HT-29 (cell line): Measurements from ENCODE around the gene CASP1. TPM values are rescaled to one million over a fixed set of nuclear protein-coding genes. Genes with fewer than 3 reads are reported as not detected.
"Not testable (repeated sequence)": the region's sequence is repeated elsewhere in the genome, so short reads cannot be mapped to it uniquely, and the experiment has no call there.

Source experiments
- DNase-seq: peaks from one replicate; pipeline ENCODE4 v3.0.0-alpha.2; 2015; ENCODE audit warnings: low spot score
- total RNA-seq: library from RNA; depleted of rRNA; stranded (reverse); fragments of >200 nt; shearing (Covaris generic); gene quantifications from 2 replicates; pipeline ENCODE4 v1.2.3, GENCODE V29; 2014

The CASP1 gene
- total RNA-seq, 1 experiment from 2014 or later: not detected

DNA sequence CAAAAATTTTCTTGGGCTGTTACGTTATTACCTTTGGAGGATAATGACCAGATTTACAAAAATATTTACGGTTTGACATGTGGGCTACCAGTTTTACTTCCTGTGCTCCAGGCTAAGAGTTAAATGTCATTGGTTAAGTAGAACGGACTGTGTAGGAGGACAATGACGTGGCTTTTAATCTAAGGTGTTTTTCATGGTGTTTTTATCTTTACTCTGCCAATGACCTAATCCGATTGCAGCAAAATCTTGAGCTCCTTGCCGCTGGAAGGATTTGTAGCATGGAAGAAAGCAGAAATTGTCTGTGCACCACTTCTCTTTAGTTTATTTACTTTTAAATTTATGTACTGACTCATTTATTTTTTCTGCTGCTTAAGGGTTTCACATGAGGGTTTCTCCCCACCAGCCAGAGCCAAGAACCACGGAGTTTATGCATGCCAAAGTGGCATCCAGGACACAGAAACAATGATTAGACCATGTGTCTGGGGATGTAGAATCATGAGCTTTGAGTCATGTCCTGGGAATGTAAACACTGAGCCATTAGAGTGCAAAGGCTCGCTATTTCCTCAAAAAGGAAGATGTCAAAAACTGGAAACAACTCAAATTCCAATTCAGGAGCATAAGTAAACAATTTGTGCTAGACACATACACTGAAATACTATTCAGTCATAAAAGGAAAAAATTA, 12.1 kb upstream of the CASP1 start:
- DNase-seq: peak; percentile 64

DNA sequence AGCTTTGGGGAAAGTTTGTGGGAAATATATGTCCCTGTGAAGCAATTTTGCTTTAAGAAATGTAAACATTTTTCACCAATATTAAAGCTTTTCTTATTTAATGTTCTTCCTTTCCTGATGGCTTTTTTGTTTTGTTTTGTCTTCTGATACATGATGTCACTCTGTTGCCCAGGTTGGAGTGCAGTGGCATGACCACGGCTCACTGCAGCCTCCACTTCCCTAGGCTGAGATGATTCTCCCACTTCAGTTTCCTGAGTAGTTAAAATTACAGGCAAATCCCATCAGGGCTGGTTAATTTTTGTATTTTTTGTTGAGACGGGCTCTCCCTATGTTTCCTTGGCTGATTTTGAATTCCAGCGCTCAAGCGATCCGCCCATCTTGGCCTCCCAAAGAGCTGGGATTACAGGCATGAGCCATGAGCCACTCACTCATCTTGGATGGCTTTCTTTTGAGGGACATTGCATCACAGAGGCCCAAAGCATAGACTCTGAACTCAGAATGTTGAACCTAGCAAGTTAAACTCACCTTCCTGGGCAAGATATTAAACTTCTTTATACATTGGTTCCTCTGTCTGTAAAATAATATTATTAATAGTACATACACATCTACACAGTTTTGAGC, 10.8 kb upstream of the CASP1 start:
- DNase-seq: no peak

DNA sequence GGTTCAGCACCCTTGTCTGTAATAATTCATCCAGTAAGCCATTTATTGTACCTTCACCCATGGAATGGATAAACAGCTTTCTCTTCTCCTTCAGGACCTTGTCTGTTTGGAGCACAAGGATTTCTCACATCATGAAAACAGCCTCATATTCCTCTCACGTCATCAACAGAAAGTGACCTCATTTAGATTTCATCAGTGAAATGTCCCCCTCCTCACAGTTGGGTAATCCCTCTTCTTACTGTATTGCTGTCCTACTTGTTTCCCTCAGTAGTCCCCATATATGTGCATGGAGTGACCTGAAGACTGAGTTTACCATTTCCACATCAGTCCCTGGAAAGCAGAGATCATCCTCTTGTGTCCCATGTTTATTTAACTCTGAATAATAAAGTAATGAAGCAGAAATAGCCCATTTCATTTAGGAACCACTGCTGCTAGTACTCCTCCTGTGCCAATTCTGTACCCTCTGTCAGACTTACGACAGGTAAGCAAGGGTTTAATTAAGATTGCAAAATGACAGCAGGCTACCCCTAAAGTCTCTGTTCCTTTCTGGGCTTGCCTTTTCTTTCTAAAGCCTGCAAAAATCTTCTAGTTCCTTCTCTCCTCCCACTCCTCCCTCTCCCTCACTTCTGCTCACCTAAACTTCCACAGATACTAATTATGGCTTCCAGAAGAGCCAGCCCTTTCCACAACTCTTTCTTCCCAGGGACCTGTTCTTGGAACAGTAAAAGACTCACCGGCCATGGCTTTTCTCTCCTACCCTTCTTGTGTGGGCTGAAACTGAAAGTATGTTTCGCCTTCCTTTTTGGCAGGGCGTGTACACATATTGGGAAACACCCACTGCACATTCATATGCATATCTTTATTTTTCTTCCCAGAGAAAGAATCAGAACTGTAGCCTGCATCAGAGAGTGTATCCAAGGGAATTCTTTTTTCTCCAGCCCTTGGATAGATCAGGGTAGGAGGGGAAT, 9.9 kb upstream of the CASP1 start, which contains the start of gene CARD16:
Gene CARD16 (minus strand): TSS at position 779 of the 968 bp plus-strand sequence. CDS start 38 bp downstream, at position 741.
- not testable (repeated sequence) for DNase-seq

DNA sequence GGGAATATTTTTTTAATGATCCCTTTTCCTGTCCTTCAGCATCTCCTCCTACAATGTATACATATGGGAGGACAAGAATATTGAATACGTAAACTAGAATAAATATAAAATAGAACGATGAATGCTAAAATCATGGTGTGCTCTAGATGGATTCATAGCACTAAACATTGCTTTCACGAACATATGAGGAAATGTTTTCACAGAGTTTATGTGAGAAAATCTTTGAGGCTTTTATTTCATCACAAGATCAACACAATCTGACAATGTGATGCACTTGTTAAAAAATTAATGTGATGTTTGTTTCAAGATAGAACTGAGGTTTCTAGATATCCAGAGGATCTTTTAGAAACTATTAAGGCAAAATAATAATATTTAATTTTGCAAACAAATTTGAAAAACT, 7.2 kb upstream of the CASP1 start:
- no peak for DNase-seq

DNA sequence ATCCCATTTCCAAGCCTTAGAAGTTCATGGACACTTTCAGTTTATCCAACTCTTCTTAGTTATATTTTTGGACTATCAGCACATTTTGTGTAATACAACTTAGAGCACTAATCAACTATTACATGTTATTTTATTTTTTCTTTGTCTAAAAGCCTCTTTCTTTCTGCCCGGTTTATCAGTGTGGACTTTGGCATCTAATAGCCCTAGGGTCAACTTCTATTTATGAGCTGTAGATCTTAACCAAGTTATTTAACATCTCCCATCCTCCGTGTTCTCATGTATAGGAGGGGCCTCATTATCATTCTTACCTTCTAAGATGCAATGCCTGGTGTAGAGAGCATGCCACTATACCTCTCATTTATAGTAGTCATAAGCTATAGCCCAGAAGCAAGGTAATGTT, 5.8 kb upstream of the CASP1 start:
- no peak for DNase-seq

DNA sequence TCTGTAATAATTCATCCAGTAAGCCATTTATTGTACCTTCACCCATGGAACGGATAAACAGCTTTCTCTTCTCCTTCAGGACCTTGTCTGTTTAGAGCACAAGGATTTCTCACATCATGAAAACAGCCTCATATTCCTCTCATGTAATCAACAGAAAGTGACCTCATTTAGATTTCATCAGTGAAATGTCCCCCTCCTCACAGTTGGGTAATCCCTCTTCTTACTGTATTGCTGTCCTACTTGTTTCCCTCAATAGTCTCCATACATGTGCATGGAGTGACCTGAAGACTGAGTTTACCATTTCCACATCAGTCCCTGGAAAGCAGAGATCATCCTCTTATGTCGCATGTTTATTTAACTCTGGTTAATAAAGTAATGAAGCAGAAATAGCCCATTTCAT, 556 bp downstream of the CASP1 start:
- not testable (repeated sequence) for DNase-seq

DNA sequence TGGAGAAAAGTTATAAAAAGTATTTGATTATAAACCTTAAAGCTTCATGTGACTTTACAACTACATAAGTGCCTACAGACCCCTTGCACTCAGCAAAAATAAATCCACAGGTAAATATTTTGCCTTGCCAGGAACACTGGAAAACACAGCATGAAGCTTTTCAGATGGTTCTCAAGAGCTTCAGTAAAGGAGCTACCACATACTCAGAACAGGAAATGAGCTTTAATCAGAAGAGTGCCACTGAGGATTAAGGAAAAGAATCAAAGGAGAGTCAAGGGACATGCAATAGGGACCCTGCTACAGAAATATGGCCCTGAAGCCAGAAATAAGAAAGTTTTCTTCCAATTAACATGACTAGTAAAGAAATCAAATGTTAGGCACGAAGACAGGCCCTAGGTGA, 1.2 kb downstream of the CASP1 start:
- no peak for DNase-seq

DNA sequence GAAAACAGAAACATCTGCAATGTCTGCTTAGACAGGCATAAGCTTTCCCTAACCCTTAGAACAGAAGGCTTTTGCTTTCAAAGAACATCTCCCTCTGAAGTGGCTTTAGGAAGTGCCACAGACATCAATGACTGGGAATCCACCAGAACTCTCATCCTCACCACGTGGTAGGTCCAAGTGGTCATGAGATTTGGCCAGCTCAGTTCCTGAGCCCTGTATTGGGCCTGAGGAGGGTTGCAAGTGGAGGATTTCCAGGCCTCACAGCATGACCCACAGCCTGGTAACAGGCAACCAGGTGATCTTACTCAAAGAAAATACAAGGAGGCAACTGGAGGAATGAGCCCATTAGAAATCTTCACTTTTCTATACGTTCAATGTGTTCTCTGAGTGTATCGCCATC, 1.6 kb downstream of the CASP1 start:
- no peak for DNase-seq

DNA sequence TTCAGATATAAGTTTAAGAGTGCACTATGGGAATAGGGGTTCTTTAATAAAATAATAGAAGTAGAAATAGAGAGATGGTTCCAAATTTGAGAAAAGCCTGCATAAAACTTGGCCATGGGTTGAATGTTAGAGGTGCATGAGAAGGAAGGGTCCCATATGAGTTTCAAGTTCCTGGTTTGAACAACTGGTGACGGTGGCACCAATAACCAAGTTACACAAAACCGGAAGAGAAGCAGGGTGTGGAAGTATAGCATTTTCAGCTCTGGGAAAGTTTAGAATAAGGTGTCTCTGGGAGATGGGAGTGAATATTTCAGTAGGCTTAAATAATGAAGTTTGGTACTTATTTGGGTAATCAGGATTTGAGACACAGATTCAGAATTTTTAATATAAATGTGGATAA, 2.4 kb downstream of the CASP1 start:
- no peak for DNase-seq

DNA sequence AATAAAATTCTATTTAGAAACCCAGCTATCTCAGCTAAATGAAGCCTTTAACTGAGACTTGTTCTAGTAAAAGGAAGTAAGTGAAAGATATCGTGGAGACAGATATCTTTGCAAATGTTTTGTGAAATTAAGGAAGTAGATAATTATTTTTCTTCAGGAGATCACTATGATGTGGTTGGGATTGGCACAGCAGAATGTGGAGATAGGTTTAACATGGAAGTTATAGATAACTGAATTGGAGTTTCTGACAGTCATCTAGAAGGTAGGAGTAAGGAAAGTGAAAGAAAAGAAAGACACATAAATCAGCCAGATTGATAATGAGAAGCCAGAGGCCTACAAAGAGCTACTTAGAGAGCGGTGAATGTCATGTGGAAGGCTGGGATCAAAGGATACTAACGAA, 7.3 kb downstream of the CASP1 start:
- DNase-seq: peak; percentile 2

DNA sequence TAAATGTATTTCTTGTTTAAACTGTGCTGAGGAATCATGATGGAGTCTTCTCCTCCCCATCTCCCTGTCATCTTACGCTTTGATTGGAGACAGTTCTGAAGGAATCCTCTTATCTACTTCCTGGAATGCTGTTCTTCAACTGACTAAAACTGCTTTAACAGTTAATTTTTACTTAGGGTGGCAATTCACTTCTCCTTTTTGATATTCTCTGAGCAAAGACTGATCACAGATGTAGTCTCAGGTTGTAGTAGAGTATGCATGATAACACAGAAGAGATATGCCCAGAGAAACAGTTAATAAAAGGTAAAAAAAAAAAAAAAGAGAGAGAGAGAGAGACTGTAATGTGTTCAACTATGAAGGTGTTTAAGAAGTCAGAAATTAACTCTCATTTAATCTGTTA, 10.6 kb downstream of the CASP1 start:
- DNase-seq: no peak

DNA sequence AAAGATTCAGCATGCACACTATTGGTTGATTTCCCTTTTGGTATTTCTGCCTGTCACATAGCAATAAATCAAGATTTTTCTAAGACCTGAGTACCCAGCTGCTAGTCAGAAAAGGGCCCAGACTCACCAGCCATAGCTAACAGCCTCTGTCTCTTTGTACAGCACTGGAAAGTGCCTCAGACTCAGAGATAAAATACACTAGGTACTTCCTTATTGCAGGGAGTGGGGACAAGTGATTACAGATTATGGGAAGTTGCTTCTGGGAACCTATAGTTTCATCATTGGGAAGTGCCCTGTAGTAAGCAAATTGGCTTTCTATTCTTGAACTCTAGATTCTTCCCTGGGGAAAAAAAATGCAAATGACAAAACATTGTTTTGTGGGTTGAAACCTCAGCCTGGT, 11.9 kb downstream of the CASP1 start, which contains the start of gene CASP5:
Gene CASP5 (minus strand): TSS at position 166 of the 400 bp plus-strand sequence. CDS start 32 bp downstream, at position 134.
- no peak for DNase-seq

DNA sequence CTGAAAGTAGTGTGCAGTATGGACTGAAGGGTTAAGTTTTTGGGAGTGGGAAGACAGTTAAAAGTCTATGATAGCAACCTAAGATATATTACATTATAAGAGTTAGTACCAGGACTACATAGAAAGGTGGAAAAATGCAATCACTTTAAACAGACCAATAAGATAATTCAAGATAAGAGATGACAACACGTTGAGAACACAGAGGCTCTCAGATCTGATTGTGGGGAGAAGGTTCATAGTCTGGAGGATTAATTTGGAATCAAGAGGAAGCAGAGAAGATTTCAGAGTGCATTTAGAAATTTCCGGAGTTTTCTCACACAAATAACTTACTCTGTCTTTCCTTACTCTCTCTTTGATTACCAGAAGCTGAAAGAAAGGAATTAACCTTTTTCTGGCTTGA, 12.4 kb downstream of the CASP1 start:
- DNase-seq: no peak

DNA sequence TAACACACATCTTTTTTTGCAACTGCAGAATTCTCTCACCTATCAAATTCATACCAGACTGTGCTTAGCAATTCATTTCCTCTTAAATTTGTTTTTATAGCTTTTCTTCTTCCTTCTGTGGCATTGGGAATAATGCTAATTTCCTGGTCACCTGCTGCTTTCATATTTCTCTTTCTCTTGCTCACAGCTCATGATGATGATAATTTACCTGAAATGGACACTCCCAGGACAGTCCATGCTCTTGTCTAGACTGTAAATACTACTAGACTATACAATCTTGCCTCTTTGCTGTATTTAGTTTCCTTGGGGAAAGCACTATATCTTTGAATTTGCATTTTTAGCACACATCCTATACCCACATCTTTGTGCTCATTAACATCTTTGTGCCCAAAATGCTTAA, 27.5 kb downstream of the CASP1 start:
- DNase-seq: no peak

DNA sequence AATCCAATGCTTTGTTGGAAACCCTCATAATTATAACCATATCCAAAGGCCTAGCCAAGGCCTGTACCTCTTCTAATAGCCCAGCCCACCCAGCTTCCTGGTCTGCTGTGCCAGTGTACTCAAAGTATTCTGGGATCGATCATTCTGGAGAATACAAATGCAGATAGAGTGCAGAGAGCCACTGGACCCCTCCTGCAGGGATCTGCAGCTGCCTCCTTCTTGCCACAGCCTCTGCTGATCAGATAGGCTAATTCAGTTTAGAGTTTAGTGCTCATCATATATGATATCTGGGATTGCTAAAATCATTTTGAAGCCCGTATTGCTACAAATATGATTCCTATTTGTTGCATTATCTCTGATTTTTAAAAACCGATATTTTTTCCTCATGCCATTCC, 29.5 kb downstream of the CASP1 start:
- DNase-seq: no peak

DNA sequence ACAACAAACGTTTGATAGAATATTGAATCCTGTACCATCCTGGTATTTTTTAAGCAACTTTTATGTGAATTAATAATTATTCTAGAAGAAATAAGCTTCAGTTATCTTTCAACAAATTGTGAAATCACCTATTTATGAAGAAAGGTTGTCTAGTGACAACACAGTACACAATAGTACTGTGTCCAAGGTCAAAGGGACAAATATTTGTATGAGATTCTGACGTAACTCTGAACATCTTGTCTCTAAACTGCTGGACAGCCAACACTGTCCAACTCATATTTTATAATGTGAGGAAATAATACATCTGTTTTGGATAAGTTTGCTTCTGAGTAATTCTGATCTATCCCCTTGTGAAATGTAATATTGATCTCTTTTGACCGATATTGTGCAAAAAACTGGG, 30.9 kb downstream of the CASP1 start:
- DNase-seq: no peak

DNA sequence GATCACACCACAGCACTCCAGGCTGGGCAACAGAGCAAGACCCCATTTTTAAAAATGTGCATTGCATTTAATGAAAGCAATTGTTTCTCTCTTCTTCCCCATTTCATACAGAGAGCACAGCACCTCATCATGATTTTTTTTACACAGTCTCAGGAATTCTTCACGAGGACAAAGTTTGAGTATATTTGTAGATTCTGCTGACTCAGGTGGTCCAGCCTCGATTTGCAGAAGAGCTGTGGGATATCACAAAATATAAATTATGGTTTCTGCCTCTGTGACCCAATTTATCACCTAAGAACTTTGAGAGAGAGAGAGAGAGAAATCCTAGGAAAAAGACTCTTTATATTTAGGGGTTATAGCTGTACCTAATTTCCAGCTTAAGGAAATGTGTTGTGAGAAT, 31.8 kb downstream of the CASP1 start:
- DNase-seq: no peak

DNA sequence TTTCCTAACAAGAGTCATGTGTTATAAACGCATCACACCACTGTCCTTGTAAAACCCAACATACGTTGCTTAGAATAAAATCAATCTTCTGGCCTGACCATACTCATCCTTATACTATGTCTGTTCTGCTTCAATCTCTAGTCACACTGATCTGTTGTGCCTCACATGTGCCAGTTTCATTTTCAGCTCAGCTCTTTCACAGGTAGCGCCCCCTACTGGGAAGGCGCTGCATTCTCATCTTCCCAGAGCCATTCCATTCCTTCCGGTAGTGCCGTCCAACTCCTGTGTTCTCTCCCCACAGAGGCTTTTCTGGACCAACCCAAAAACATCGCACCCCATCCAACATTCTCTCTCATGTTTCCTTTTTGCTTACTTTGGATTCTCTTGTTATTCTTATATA, 34.1 kb downstream of the CASP1 start:
- no peak for DNase-seq

DNA sequence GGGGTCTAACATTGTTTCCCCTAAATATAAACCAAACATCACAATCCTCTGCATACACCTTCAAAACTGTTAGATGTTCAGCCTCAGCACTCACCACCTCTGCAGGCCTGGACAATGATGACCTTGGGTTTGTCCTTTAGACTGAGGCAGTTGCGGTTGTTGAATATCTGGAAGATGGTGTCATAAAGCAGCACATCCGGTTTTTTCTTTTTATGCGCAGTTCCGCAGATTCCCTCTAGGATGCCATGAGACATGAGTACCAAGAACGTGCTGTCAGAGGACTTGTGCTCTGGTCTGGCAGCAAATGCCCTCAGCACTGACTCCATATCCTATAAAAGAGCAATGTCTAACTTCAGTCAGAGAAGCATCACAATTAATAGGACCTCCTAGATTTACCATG, 34.8 kb downstream of the CASP1 start:
- peak; percentile 56 for DNase-seq

DNA sequence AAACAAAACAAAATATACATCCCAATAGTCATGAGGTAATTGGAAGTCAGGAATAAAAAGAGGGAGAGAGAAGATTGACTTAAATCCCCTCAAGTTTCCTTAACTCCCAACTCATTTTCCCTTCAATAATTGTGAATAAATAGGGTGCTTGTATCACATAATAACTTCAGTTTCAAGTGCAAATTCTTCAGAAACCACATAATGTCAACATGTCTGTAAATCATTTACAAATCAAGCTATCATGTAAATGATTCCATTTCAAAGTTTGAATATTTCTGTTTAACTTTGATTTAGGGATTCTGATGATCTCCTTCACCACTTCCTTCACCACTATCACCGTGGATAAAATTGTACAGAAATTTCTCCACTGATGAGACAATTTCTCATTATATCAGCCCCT, 35.2 kb downstream of the CASP1 start:
- DNase-seq: peak; percentile 18

DNA sequence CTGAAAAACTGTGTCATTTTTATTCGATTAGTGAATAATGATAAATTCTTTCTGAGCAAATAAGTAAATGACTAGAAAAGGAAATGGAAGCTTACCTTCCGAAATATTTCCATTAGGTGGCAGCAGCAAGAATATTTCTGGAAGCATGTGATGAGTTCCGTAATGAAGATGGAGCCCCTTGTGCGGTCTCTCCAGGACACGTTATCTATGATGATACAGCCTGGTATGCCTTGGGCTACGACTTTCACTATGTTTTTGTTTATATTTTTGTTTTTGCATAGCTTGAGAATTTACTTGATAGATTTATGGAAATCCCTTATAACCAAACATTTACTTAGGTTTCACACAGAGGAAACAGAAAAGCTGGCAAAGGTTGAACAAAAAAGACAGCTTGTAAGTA, 37.7 kb downstream of the CASP1 start:
- peak; percentile 19 for DNase-seq

DNA sequence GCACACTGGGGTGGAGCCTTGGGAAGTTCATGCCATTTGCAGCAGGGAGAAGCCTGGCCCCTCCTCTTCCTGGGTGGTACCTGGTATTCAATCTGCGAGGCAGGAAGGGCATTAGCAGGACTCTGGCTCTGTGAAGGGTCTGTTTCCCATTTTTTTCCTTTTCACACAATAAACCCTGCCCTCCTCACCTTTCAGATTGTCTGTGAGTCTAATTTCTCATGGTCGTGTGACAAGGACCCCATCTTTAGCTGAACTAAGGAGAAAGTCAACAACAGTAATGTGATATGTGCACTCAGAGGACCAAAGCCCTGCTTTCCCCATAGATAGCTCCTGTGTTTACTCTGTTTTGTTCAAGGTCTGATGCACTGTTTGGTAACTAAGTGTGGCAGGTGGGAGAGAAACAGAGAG, 39.9 kb downstream of the CASP1 start:
- no peak for DNase-seq
